A673 (cell line): Measurements from ENCODE around the gene HNMT.

ENCODE experiments used
- EZH2 ChIP-seq: fragments of 200-600 bp; sonication (generic); IDR thresholded peaks from 2 replicates; pipeline ENCODE4 v1.6.1; 2017; ENCODE audit warnings: borderline replicate concordance, low read depth, mild to moderate bottlenecking, mixed read lengths, antibody characterized with exemption, low read length; ENCODE audit not compliant: poor library complexity, severe bottlenecking
- TF ChIP-seq, protein P1 (sequence below): fragments of 300-800, 200-600 bp; sonication (generic); conservative IDR thresholded peaks from 2 replicates; pipeline ENCODE4 v1.5.1; 2017; ENCODE audit warnings: low read depth, mild to moderate bottlenecking, antibody characterized with exemption, low read length, moderate library complexity, mixed read lengths

DNA sequence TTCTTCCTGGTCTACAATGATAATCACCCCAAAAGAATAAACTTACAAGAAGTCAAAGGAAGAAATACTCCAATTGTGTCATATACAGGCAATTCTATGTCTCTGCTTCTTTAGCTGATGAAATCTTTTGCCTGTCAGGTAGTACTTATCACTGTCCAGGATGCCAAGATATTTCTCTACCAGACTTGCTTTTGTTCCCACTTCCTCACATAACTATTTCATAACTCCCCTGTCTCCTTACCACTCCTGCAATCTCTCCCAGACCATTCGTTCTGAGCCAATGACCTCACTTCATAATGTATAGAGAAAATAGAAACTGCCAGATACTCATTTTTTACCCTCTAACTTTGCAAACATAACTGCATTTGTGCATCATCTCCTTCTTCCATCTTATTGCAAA lies 39.1 kb downstream of the HNMT start:
- TF ChIP-seq, protein P1, sequence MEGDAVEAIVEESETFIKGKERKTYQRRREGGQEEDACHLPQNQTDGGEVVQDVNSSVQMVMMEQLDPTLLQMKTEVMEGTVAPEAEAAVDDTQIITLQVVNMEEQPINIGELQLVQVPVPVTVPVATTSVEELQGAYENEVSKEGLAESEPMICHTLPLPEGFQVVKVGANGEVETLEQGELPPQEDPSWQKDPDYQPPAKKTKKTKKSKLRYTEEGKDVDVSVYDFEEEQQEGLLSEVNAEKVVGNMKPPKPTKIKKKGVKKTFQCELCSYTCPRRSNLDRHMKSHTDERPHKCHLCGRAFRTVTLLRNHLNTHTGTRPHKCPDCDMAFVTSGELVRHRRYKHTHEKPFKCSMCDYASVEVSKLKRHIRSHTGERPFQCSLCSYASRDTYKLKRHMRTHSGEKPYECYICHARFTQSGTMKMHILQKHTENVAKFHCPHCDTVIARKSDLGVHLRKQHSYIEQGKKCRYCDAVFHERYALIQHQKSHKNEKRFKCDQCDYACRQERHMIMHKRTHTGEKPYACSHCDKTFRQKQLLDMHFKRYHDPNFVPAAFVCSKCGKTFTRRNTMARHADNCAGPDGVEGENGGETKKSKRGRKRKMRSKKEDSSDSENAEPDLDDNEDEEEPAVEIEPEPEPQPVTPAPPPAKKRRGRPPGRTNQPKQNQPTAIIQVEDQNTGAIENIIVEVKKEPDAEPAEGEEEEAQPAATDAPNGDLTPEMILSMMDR, result no peak
- TF ChIP-seq EZH2, result no peak
